Suppressor macrophage (primary cell): Measurements from ENCODE around the gene SOD1.
"Not testable (repeated sequence)": the region's sequence is repeated elsewhere in the genome, so short reads cannot be mapped to it uniquely, and the experiment has no call there.

ENCODE experiments used
- DNase-seq, 4 experiments: peaks; one replicate each; pipeline ENCODE4 v3.0.0-alpha.2; 2020 to 2022
- total RNA-seq, 17 experiments: gene quantifications; one replicate each; lab custom pipeline; 2026; ENCODE audit warnings: mixed read lengths in 6 of 17, inconsistent platforms in 3 of 17; lab: John Stamatoyannopoulos, UW

Gene SOD1
- 45.0 to 104 (median 82.1) reads per million in 17 experiments for total RNA-seq

GRCh38 chr21:31659536-31660258, at the start of gene SOD1:
SOD1 (plus strand) TSS chr21:31659693; CDS start chr21:31659770, 77 bp downstream.
- DNase-seq: peak; percentile 96 to 98 (median 97)

DNA sequence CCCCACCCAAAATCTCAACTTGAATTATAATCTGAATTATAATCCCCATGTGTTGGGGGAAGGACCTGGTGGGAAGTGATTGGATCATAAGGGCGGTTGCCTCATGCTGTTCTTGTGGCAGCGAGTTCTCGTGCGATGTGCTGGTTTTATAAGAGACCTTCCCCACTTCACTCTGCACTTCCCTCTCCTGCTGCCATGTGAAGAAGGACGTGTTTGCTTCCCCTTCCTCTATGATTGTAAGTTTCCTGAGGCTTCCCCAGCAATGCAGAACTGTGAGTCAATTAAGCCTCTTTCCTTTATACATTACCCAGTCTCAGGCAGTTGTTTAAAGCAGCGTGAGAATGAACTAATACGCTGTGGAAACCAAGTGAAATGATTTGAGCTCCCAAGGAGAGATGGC, 48.0 kb upstream of the SOD1 start:
- no peak for DNase-seq

DNA sequence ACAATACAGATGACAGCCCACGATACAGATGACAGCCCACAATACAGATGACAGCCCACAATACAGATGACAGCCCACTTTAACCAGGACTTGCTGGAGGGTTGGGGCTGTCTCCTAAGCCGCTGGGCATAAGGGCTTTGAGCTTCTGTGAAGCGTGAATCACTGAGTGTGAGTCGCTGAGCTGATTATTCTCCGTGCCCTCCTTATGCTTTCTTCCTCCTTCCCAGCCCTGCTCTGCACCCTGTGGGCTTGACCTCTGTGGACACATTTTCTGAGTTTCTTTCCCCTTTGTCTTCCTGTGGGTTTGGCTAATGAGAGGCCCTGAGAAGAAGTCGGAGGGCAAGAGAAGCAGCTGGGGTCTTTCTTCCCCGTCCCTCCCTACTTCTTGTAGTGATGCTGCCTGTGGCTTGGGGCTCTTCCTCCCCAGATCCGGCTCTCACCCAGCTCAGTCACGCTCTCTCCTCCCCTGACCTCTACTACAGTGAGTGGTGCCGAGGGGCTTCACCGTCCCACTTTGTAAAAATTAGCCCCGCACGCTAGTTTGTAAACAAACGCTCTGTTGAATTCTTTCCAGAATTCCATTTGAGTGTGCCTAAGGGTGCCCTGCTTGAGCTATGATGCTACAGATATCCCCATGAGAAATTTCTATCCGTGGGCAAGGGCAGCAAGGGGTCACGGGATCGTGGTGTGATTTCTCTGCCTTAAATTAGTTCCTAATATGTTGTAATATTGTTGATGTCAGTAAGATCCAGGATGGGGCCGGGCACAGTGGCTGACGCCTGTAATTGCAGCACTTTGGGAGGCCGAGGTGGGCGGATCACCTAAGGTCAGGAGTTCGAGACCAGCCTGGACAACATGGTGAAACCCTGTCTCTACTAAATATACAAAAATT, 46.4 kb upstream of the SOD1 start:
- DNase-seq: peak; percentile 85 to 93 (median 90)

GRCh38 chr21:31614705-31615104, 44.8 kb upstream of the SOD1 start:
- DNase-seq: no peak

DNA sequence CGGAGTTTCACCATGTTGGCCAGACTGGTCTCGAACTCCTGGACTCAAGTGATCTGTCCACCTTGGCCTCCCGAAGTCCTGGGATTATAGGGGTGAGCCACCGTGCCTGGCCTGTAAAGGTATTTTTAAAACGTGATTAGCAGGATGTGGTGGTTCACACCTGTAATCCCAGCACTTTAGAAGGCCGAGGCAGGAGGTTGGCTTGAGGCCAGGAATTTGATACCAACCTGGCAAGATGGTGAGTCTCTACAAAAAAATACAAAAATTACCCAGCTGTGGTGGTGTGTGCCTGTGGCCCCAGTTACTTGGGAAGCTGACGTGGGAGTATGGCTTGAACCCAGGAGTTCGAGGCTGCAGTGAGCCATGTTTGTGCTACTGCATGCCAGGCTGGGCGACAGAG, 43.3 kb upstream of the SOD1 start:
- no peak for DNase-seq

DNA sequence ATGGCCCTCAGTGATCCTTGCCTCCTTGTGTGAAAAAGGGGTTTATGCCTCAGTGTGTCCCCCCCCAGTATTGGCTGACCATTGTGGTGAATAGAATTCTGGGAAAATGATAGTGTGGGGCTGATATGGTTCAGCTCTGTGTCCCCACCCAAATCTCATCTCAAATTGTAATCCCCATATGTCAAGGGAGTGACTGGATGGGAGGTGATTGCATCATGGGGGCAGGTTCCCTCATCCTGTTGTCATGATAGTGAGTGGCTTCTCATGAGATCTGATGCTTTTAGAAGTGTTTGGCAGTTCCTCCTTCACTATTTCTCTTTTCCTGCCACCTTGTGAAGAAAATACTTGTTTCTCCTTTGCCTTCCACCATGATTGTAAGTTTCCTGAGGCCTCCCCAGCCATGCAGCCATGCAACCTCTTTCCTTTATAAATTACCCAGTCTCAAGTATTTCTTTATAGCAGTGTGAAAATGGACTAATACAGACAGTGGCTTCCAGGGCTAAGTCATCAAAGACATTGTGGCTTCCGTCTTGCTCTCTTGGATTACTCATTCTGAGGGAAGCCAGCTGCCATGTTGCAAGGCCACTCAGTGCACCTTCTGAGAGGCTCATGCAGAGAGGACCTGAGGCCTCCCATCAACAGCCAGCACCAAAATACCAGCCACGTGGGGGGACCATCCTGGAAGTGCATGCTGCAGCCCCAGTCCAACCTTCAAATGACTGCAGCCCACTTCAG, 40.6 kb upstream of the SOD1 start:
- DNase-seq: peak; percentile 10 to 50 (median 30)

GRCh38 chr21:31622397-31622796, 37.1 kb upstream of the SOD1 start:
- DNase-seq: no peak

- no peak for DNase-seq
Observed at GRCh38 chr21:31623664-31624063, 35.8 kb upstream of the SOD1 start.

- DNase-seq: no peak
Observed at GRCh38 chr21:31624181-31624580, 35.3 kb upstream of the SOD1 start.

- DNase-seq: no peak
Observed at GRCh38 chr21:31624961-31625491, 34.5 kb upstream of the SOD1 start.

DNA sequence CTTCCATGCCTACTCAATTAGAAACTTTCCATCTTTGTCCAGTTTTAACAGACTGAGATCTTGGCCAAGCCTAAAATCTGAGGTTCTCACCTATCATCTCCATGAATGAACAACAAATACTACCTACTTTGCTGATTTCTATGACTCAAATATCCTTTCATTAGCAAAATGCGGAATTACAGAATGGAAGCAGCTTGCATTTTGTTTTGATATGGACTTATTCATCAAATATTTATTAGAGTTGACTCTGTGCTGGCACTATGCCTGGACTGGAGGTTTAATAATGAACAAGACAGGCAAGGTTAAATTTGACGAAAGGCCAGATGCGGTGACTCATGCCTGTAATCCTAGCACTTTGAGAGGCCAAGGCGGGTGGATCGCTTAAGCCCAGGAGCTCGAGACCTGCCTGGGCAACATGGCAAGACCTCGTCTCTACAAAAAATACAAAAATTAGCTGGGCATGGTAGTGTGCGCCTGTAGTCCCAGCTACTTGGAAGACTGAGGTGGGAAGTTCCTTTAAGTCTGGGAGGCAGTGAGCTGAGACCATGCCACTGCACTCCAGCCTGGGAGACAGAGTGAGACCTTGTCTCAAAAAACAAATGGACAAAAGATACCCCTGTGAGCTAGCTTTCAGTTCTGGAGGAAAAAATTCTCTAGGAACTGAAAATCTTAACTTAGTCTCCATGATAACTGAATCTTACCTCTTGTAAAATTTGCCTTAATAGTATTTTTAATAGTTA, 29.4 kb upstream of the SOD1 start:
- DNase-seq: no peak

- not testable (repeated sequence) for DNase-seq
Observed at GRCh38 chr21:31631881-31632280, 27.6 kb upstream of the SOD1 start.

DNA sequence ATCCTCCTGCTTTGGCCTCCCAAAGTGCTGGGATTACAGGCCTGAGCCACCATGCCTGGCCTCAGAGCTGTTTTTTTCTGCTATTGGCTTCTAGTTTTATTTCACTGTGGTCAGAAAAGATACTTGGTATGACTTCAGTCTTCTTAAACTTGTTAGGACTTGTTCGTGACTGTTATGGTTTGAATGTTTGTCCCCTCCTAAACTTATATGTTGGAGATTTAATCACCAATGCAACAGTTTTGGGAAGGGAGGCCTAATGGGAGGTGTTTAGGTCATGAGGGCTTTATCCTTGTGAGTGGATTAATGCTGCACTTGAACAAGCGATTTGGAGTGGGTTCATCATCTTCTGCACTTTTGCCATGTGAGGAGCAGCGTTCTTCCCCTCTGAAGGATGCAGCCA, 24.5 kb upstream of the SOD1 start:
- no peak for DNase-seq

DNA sequence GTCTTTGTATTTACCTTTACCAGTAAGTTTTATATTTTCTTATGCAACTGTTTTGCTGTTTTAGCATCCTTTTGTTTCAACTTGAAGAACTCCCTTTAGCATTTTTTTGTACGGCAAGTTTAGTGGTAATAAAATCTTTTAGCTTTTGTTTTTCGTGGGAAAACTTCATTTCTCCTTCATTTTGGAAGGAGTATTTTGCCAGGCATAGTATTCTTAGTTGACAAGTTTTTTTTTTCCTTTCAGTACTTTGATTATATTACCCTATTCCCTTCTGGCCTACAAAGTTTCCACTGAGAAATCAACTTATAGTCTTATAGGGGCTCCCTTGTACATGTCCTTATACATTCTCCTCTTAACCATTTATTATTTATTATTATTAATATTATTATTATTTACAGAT, 22.6 kb upstream of the SOD1 start:
- DNase-seq: no peak

DNA sequence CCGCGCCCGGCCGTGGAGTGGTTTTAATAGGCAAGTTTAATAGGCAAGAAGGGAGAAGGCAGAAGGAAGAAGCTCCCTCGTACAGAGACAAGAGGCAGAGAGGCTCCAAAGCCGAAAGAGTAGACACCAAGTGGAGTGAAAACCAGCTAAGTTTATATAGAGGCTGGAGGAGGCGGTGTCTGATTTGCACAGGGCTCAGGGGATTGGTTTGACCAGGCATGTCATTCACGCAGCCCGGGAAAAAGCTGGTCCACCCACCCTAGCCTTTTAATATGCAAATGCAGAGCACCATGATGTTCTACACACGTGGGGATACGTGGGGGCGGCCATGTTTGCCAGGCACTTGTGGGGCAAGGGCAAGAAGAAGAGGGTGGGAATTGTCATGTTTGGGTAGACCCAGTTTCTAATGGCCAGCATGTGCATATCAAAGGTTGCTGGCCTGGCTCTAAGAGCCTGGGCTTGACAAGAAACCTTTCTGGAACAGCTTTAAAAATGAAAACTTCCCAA, 18.0 kb upstream of the SOD1 start:
- DNase-seq: no peak

DNA sequence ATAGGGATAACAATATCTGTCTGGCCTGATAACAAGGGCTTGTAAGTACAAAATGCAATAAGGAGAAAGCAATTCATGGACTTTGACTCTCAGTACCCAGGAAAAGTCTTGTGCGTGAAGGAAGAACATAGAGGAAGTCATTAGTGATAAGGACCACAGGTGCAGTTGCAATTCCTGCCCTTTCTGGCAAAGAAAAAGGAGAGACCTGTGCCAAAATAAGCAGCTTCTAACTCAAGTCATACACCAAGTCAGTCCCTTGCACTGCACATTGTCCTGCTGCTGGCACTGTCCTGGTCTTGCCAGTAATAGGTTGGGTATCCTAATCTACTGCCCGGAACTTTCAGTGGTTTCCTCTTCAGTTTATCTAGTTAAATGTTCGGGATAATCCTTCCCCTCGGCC, 14.8 kb upstream of the SOD1 start:
- DNase-seq: no peak

- DNase-seq: no peak
Observed at GRCh38 chr21:31647650-31648049, 11.8 kb upstream of the SOD1 start.

- no peak for DNase-seq
Observed at GRCh38 chr21:31650930-31651329, 8.6 kb upstream of the SOD1 start.

- not testable (repeated sequence) for DNase-seq
Observed at GRCh38 chr21:31651491-31651890, 8.0 kb upstream of the SOD1 start.

DNA sequence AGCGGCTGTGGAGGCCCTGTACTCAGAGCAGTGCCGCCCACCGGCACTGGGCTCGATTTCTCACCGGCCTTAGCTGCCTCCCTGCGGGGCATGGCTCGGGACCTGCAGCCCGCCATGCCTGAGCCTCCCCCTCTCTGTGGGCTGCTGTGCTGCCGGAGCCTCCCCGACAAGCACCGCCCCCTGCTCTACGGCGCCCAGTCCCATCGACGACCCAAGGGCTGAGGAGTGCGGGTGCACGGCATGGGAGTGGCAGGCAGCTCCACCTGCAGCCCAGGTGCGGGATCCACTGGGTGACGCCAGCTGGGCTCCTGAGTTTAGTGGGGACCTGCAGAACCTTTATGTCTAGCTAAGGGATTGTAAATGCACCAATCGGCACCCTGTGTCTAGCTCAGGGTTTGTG, 5.2 kb upstream of the SOD1 start:
- DNase-seq: no peak

DNA sequence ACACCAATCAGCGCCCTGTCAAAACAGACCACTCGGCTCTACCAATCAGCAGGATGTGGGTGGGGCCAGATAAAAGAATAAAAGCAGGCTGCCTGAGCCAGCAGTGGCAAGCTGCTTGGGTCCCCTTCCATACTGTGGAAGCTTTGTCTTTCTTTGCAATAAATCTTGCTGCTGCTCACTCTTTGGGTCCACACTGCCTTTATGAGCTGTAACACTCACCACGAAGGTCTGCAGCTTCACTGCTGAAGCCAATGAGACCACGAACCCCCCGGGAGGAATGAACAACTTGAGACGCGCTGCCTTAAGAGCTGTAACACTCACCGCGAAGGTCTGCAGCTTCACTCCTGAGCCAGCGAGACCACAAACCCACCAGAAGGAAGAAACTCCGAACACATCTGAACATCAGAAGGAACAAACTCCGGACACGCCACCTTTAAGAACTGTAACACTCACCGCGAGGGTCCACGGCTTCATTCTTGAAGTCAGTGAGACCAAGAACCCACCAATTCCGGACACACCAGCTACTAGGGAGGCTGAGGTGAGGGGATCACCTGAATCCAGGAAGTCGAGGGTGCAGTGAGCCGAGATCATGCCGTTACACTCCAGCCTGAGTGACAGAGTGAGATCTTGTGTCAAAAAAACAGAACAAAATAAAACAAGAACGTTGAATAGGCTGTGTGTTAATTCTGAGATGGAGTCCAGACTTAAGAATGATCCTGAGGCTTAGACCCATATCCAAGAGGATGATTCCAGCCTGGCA, 4.5 kb upstream of the SOD1 start:
- not testable (repeated sequence) for DNase-seq
